Right hindlimb (tissue), 1 donor: Measurements from ENCODE around the gene NPIPA1.
"Not testable (repeated sequence)": the region's sequence is repeated elsewhere in the genome, so short reads cannot be mapped to it uniquely, and the experiment has no call there.

Experiments used
- DNase-seq: peaks from one replicate; pipeline ENCODE4 v3.0.0-alpha.2; 2018

Gene NPIPA1

GRCh38 chr16:14937143-14937542, at the start of gene NPIPA1:
TSS of gene NPIPA1 (plus strand) at chr16:14937443. CDS start at chr16:14937443, 0 bp downstream.
- DNase-seq: not testable (repeated sequence)

- DNase-seq: not testable (repeated sequence)
Measured at GRCh38 chr16:14892111-14892510, 45.1 kb upstream of the NPIPA1 start.

GRCh38 chr16:14895382-14895781, 41.9 kb upstream of the NPIPA1 start:
- DNase-seq: not testable (repeated sequence)

GRCh38 chr16:14896023-14896422, 41.2 kb upstream of the NPIPA1 start:
- not testable (repeated sequence) for DNase-seq

GRCh38 chr16:14897006-14897664, 40.1 kb upstream of the NPIPA1 start:
- DNase-seq: not testable (repeated sequence)

- not testable (repeated sequence) for DNase-seq
Measured at GRCh38 chr16:14898162-14898561, 39.1 kb upstream of the NPIPA1 start.

GRCh38 chr16:14903191-14903957, 33.9 kb upstream of the NPIPA1 start:
- not testable (repeated sequence) for DNase-seq

GRCh38 chr16:14909744-14910143, 27.5 kb upstream of the NPIPA1 start:
- not testable (repeated sequence) for DNase-seq

GRCh38 chr16:14910833-14911629, 26.2 kb upstream of the NPIPA1 start:
- not testable (repeated sequence) for DNase-seq

- DNase-seq: not testable (repeated sequence)
Measured at GRCh38 chr16:14911954-14912353, 25.3 kb upstream of the NPIPA1 start.

GRCh38 chr16:14912588-14912987, 24.7 kb upstream of the NPIPA1 start:
- DNase-seq: not testable (repeated sequence)

GRCh38 chr16:14918504-14918903, 18.7 kb upstream of the NPIPA1 start:
- peak; percentile 10 for DNase-seq

GRCh38 chr16:14919837-14920600, 17.2 kb upstream of the NPIPA1 start:
- DNase-seq: peak; percentile 6

- DNase-seq: not testable (repeated sequence)
Measured at GRCh38 chr16:14922285-14922684, 15.0 kb upstream of the NPIPA1 start.

- not testable (repeated sequence) for DNase-seq
Measured at GRCh38 chr16:14922968-14923367, 14.3 kb upstream of the NPIPA1 start.

GRCh38 chr16:14923394-14924088, 13.7 kb upstream of the NPIPA1 start:
- DNase-seq: not testable (repeated sequence)

GRCh38 chr16:14924359-14924758, 12.9 kb upstream of the NPIPA1 start:
- DNase-seq: not testable (repeated sequence)

- not testable (repeated sequence) for DNase-seq
Measured at GRCh38 chr16:14924982-14925381, 12.3 kb upstream of the NPIPA1 start.

- peak; percentile 17 for DNase-seq
Measured at GRCh38 chr16:14928064-14928714, 9.1 kb upstream of the NPIPA1 start.

GRCh38 chr16:14929176-14929575, 8.1 kb upstream of the NPIPA1 start:
- DNase-seq: not testable (repeated sequence)

- DNase-seq: not testable (repeated sequence)
Measured at GRCh38 chr16:14930246-14930645, 7.0 kb upstream of the NPIPA1 start.
